Loucy (cell line): Measurements from ENCODE around the gene NXPE1.

Experiments
- CTCF ChIP-seq: fragments of 200-600 bp; sonication (generic); conservative IDR thresholded peaks from 2 replicates; pipeline ENCODE4 v1.5.1; 2014; ENCODE audit warnings: mild to moderate bottlenecking, antibody characterized with exemption, low read length
- EZH2phosphoT487 ChIP-seq: fragments of 200-600 bp; IDR thresholded peaks from 2 replicates; pipeline ENCODE4 v1.6.1; 2018; ENCODE audit warnings: antibody characterized with exemption, mild to moderate bottlenecking, moderate library complexity, borderline replicate concordance

- no peak for TF ChIP-seq CTCF
- TF ChIP-seq EZH2phosphoT487 = no peak
Observed at GRCh38 chr11:114524122-114524521, 35.6 kb downstream of the NXPE1 start.
